Glutamatergic neuron (in vitro differentiated cells): ENCODE measurements around the gene JARID2. TPM values are rescaled to one million over a fixed set of nuclear protein-coding genes. Genes with fewer than 3 reads are reported as not detected.

Experiments used
- DNase-seq: peaks from one replicate; pipeline ENCODE4 v3.0.0; 2022
- H3K27ac Mint-ChIP-seq: one replicate; pipeline ENCODE4 v1.8.0; 2020; ENCODE audit warnings: mild to moderate bottlenecking, mixed read lengths, inconsistent platforms; ENCODE audit not compliant: unreplicated experiment
- H3K27me3 Mint-ChIP-seq: one replicate; pipeline ENCODE4 v1.8.0; 2020; ENCODE audit warnings: mild to moderate bottlenecking, moderate library complexity, mixed read lengths, inconsistent platforms; ENCODE audit not compliant: unreplicated experiment
- H3K36me3 Mint-ChIP-seq: one replicate; pipeline ENCODE4 v1.8.0; 2020; ENCODE audit warnings: mild to moderate bottlenecking, mixed read lengths, inconsistent platforms; ENCODE audit not compliant: unreplicated experiment
- H3K4me1 Mint-ChIP-seq: one replicate; pipeline ENCODE4 v1.8.0; 2020; ENCODE audit warnings: mild to moderate bottlenecking, low read depth, mixed read lengths, inconsistent platforms; ENCODE audit not compliant: unreplicated experiment
- H3K4me3 Mint-ChIP-seq: one replicate; pipeline ENCODE4 v1.8.0; 2020; ENCODE audit warnings: mild to moderate bottlenecking, mixed read lengths, inconsistent platforms; ENCODE audit not compliant: unreplicated experiment
- H3K9me3 Mint-ChIP-seq: one replicate; pipeline ENCODE4 v1.8.0; 2020; ENCODE audit warnings: mild to moderate bottlenecking, moderate library complexity, mixed read lengths, inconsistent platforms; ENCODE audit not compliant: unreplicated experiment
- total RNA-seq: library from RNA; stranded (reverse); fragmentation: NEBNext Ultra II Directional; extraction: Animal tissue kit (Norgen Biotek cat#: 25700); gene quantifications from one replicate; pipeline ENCODE4 v1.2.1, GENCODE V29; 2021; ENCODE audit not compliant: unreplicated experiment
- TF ChIP-seq, protein P1 (sequence below): fragments of 200-600 bp; sonication (generic); IDR thresholded peaks from one replicate; pipeline ENCODE4 v1.5.0; 2021; ENCODE audit not compliant: partially characterized antibody, unreplicated experiment

JARID2 gene
- total RNA-seq, 1 donor from 2014 or later: 83.8 TPM

DNA sequence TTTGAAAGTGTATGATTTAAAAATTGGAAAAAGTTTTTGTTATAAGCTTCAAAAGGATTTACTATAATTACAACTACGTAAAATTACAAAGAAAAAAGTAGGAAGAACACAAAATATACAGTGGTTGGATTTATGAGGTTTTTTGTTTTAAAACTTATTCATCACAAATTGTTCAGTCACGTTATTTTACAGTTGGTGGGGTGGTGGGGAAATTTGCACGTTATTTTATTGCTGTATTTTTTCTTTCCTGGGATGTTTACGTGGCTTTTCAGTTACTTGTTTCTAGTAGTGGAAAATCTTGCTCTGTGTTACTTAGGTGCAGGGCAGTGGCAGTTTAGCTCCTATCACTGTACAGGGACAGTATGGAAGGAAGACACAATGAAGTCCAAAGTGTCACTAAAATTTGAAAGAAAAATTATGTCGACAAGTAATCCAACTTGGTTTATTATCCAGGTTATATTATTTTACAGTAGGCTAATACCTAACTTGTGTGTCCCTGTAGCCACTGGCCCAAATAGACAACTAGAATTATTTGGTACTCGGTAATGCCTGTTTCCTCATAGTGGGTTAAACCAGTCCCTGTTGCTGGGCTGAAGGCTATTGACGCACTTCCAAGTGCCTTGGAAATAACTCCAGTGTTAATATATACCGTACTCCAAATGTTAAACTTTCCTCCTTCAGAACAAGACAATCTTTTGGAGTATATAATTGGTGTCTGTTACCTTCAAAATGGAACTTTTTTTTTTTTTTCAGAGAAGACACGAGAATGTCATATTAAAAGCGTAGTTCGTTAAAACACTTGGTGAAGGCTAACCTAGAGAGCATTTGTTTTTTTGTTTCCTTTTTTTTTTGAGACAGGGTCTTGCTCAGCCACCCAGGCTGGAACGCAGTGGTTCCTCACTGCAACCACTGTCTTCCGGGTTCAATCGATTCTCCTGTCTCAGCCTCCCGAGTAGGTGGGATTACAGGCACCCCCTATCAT is 4.6 kb downstream of the JARID2 start:
- TF ChIP-seq, protein P1, sequence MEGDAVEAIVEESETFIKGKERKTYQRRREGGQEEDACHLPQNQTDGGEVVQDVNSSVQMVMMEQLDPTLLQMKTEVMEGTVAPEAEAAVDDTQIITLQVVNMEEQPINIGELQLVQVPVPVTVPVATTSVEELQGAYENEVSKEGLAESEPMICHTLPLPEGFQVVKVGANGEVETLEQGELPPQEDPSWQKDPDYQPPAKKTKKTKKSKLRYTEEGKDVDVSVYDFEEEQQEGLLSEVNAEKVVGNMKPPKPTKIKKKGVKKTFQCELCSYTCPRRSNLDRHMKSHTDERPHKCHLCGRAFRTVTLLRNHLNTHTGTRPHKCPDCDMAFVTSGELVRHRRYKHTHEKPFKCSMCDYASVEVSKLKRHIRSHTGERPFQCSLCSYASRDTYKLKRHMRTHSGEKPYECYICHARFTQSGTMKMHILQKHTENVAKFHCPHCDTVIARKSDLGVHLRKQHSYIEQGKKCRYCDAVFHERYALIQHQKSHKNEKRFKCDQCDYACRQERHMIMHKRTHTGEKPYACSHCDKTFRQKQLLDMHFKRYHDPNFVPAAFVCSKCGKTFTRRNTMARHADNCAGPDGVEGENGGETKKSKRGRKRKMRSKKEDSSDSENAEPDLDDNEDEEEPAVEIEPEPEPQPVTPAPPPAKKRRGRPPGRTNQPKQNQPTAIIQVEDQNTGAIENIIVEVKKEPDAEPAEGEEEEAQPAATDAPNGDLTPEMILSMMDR: no peak
- H3K9me3 Mint-ChIP-seq: peaks cover 23% of the 10 kb centered on the region
- H3K4me1 Mint-ChIP-seq: peaks cover 39% of the 10 kb centered on the region
- no peak for DNase-seq
- H3K36me3 Mint-ChIP-seq: no peaks in the 10 kb centered on the region
- H3K4me3 Mint-ChIP-seq: peak overlapping the region; percentile 95
- H3K27me3 Mint-ChIP-seq: peaks cover 15% of the 10 kb centered on the region
- no peak overlapping the region for H3K27ac Mint-ChIP-seq

DNA sequence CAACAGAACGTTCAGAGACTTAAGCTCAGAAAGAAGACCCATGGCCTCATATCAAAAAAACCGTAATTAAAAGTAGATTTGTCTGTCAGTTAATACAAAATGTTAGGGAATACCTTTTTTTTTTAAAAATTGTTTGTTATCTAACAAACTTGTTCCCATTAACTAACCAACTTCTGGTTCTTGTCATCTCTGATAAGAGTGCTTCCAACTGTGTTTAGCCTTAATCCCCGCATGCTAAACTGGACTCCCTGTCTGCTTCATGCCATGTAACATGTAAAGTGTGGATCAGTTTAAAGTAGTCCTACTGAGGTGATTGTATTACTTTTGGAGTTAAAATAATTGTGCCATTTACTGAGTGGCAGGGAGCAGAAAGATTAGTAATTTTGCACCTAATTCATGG is 6.3 kb downstream of the JARID2 start:
- H3K27ac Mint-ChIP-seq: no peak overlapping the region

DNA sequence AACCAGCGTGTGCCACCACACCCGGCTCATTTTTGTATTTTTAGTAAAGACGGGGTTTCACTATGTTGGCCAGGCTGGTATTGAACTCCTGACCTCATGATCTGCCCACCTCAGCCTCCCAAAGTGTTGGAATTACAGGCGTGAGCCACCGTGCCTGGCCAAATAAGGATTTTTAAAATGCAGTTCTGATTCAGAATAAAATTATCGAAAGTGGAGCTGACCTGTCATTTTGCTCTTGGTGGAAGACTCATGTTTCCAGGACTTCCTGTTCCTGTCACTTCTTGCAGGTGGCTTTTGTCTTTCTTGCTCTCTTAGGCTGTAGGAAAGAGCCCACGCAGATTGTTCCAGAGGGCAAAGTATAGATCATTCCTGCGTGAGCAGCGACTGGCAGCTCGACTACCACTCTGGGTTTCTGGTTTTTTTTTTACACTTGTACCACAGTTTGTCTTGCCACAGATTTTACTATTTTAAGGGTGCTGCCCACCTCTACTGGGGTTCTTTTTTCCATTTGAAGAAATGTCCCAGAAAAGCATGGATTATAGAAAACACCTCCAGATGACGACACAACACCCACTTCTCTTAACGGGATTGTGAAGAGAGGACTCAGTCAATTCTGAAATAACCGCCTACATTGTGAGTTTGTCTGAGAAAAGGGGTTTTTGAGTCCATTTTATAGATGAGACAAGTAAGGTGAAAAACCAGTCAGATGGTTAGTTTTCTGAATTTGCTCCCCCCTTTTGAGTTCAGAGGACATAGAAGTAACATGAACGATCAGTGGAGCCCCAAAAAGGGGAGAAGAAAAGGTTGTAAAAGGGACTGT is 7.5 kb downstream of the JARID2 start:
- Mint-ChIP-seq H3K9me3 (peaks cover 9% of the 10 kb centered on the region), H3K4me1 (peaks cover 55% of the 10 kb centered on the region), H3K27ac (peak overlapping the region; percentile 11), H3K4me3 (no peak overlapping the region), H3K27me3 (peaks cover 8% of the 10 kb centered on the region), H3K36me3 (no peaks in the 10 kb centered on the region)
- DNase-seq: no peak
- TF ChIP-seq, protein P1: no peak

More for the DNA sequence above, 6.3 kb downstream of the JARID2 start:
- no peak for DNase-seq
- TF ChIP-seq, protein P1: no peak
- Mint-ChIP-seq H3K4me3 (no peak overlapping the region), H3K4me1 (peaks cover 50% of the 10 kb centered on the region), H3K27me3 (peaks cover 13% of the 10 kb centered on the region), H3K36me3 (no peaks in the 10 kb centered on the region), H3K9me3 (peaks cover 15% of the 10 kb centered on the region)

DNA sequence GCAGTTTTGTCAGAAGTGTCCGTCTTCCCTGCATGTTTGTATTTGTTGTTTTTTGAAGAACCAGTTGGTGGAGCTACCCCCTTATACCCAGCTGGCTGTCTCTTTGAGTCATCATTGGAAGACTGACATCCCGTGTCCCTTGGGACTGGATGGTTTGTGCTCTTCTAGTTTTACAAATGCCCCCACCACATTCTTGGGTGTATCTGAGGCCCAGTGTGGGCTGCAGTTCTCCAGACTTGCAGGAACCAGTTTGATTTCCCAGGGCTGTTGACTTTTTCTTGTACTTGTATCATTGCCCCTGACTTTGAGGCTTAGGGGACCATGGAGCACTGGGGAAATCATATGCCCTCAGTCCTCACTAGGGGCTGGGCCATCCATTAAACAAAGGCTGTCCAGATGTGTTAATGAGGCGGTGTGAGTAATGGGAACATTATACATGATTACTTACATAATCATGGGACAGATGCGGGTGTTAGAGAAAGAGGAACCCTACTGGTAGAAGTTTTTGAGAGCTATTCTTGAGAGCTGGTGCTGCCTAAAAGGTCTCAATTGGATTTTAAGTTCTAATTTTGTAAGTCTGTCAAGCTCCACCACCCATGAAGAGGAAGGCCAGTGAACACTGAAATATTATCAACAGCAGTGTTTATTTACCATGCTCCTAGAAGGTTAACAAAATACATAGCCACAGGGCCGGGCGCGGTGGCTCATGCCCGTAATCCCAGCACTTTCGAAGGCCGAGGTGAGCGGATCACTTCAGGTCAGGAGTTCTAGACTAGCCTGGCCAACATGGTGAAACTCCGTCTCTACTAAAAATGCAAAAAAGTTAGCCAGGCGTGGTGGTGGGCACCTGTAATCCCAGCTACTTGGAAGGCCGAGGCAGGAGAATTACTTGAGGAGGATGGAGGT is 8.5 kb downstream of the JARID2 start:
- TF ChIP-seq, protein P1: no peak

More for the DNA sequence above, 8.5 kb downstream of the JARID2 start:
- no peak for DNase-seq
- Mint-ChIP-seq H3K9me3 (peaks cover 2% of the 10 kb centered on the region), H3K4me1 (peaks cover 57% of the 10 kb centered on the region), H3K27ac (peak overlapping the region; percentile 11), H3K27me3 (peaks cover 2% of the 10 kb centered on the region), H3K36me3 (no peaks in the 10 kb centered on the region), H3K4me3 (no peak overlapping the region)
